Activated B cell treated with CpG ODN at 0.5 μM for 24 hours (primary cell): ENCODE measurements around the gene ODAPH. TPM values are rescaled to one million over a fixed set of nuclear protein-coding genes. Genes with fewer than 3 reads are reported as not detected.
A peak's percentile ranks its signal among the peaks of the same experiment; 100 is the strongest.
"Not testable (repeated sequence)": the region's sequence is repeated elsewhere in the genome, so short reads cannot be mapped to it uniquely, and the experiment has no call there.

Experiments used
- ATAC-seq: fragments of 200-7000 bp; cut with Tn5 transposase; one replicate; pipeline ENCODE4 v1.10.0; 2021; ENCODE audit warnings: low read depth, mild to moderate bottlenecking, moderate library complexity
- CTCF ChIA-PET: fragments of 350-600 bp; sonication (Branson Sonifier 250); formaldehyde crosslinking; loops from one replicate; lab custom pipeline; 2021; ENCODE audit warnings: antibody characterized with exemption; lab: Charles Lee
- POLR2A ChIA-PET: fragments of 350-600 bp; sonication (Branson Sonifier 250); formaldehyde crosslinking; loops from one replicate; lab custom pipeline; 2021; ENCODE audit warnings: antibody characterized with exemption; lab: Charles Lee
- DNase-seq: peaks from one replicate; pipeline ENCODE4 v3.0.0; 2022
- H3K27ac Mint-ChIP-seq: one replicate; pipeline ENCODE4 v1.8.0; 2020; ENCODE audit warnings: mixed read lengths
- H3K27me3 Mint-ChIP-seq: one replicate; pipeline ENCODE4 v1.8.0; 2021; ENCODE audit warnings: mixed read lengths
- H3K36me3 Mint-ChIP-seq: one replicate; pipeline ENCODE4 v1.8.0; 2021; ENCODE audit warnings: low read depth, mixed read lengths
- H3K4me1 Mint-ChIP-seq: one replicate; pipeline ENCODE4 v1.8.0; 2021; ENCODE audit warnings: mixed read lengths
- H3K4me3 Mint-ChIP-seq: one replicate; pipeline ENCODE4 v1.8.0; 2020; ENCODE audit warnings: mild to moderate bottlenecking, mixed read lengths
- H3K9me3 Mint-ChIP-seq: one replicate; pipeline ENCODE4 v1.8.0; 2020; ENCODE audit warnings: mixed read lengths
- intact Hi-C: fragments of 100-400 bp; cut with micrococcal nuclease; formaldehyde crosslinking; loops from one replicate; pipeline ENCODE4 v1.15.1; 2024
- total RNA-seq: library from RNA; stranded (reverse); gene quantifications from 2 replicates; pipeline ENCODE4 v1.2.3, GENCODE V29; 2022
- TF ChIP-seq, protein P1 (sequence below): fragments of 200-600 bp; IDR thresholded peaks from one replicate; pipeline ENCODE4 v1.8.0; 2022; ENCODE audit warnings: antibody characterized with exemption, mild to moderate bottlenecking

ODAPH gene
- total RNA-seq, 1 donor from 2014 or later: not detected

DNA sequence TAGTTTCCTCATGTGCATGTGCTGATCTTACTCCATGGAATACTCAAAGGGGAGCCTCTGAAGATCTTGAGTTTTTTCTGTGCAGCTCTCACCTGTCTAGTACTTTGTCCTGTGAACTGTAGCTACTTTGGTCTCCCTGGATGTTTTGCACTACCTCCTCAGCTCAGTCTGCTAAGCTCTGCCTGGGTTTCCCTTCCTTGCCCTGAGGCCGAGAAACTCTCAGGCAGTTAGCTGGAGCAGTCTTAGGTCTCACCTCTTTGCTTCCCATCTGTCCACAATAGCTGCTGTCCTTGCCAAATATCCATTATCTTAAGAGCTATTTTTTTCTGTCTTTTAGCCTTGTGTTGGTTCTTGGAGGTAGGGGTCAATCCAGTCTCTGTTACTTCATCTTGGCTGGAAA, 30.0 kb upstream of the ODAPH start:
- CTCF ChIA-PET: no interaction called here
- Mint-ChIP-seq H3K36me3 (peaks cover 75% of the 10 kb centered on the region), H3K4me1 (peaks cover 9% of the 10 kb centered on the region)

DNA sequence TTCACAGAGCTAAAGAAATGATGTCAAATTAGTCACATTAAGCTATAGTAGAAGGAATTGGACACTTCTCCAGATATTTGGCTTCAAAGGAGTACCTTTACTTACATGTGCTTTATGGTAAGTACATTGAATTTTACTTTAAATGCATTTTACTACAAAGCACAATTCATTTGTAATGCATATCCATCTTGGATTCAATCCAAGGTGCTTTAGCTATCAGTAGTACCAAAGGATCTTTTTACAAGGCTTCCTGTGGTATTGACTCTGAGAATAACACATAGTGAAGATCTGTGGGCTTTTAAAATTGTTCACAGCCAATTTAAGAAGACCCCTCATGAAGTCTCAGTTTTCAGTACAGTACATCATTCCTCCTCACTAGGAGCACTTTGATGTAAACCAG, 28.4 kb upstream of the ODAPH start:
- no peaks in the 10 kb centered on the region for H3K27me3 Mint-ChIP-seq
- intact Hi-C loops: no loop called here
- peaks cover 4% of the 10 kb centered on the region for H3K9me3 Mint-ChIP-seq
- DNase-seq: no peak
- peaks cover 81% of the 10 kb centered on the region for H3K36me3 Mint-ChIP-seq
- TF ChIP-seq, protein P1, sequence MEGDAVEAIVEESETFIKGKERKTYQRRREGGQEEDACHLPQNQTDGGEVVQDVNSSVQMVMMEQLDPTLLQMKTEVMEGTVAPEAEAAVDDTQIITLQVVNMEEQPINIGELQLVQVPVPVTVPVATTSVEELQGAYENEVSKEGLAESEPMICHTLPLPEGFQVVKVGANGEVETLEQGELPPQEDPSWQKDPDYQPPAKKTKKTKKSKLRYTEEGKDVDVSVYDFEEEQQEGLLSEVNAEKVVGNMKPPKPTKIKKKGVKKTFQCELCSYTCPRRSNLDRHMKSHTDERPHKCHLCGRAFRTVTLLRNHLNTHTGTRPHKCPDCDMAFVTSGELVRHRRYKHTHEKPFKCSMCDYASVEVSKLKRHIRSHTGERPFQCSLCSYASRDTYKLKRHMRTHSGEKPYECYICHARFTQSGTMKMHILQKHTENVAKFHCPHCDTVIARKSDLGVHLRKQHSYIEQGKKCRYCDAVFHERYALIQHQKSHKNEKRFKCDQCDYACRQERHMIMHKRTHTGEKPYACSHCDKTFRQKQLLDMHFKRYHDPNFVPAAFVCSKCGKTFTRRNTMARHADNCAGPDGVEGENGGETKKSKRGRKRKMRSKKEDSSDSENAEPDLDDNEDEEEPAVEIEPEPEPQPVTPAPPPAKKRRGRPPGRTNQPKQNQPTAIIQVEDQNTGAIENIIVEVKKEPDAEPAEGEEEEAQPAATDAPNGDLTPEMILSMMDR: no peak
- ATAC-seq: no peak
- ChIA-PET POLR2A (no interaction called here), CTCF (no interaction called here)
- H3K4me1 Mint-ChIP-seq: peaks cover 9% of the 10 kb centered on the region
- H3K27ac Mint-ChIP-seq: no peak overlapping the region
- no peak overlapping the region for H3K4me3 Mint-ChIP-seq

More for the DNA sequence above, 30.0 kb upstream of the ODAPH start:
- TF ChIP-seq, protein P1: no peak
- Mint-ChIP-seq H3K4me3 (no peak overlapping the region), H3K9me3 (no peaks in the 10 kb centered on the region), H3K27me3 (no peaks in the 10 kb centered on the region), H3K27ac (peak overlapping the region; percentile 9)
- ATAC-seq (no peak), DNase-seq (no peak)
- POLR2A ChIA-PET: interaction anchor here (0.5 kb wide), 1 partner anchor 536 kb away, joined by 5 read pairs; no protein-coding TSS in a partner anchor
- intact Hi-C loops: no loop called here

DNA sequence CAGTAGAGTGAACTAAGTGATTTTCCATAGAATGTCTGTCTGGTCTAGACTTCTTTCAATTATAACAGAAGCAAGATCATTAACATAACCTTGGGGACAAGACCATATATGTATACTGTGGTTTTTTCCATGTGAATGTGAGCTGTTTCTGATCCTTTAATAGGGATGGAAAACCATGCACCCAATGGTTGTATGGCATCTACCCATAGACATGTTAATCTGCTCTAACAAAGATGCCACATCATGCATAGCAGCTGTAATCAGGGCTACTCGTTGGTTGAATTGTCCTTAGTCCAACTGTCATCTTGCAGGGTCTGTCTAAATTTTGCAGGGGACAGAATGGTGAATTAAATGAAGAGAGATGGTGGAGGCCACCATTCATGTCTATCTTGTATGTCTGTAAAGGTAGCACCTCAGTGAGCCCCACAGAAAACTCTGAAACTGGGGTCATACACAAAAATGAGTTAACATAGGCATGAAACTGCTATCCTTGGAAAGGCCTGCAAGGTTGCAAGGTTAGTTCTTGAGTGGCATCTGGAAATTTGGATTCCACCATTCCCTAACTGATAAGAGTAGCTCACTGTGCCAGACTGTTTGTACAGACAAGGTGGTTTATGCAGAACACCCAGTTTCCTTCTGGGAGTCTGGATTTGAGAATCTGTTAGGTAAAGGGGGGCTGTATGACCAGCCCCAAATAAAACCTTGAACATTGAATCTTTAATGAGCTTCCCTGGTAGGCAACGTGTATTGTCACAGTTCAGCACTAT, 25.1 kb upstream of the ODAPH start:
- peaks cover 11% of the 10 kb centered on the region for H3K9me3 Mint-ChIP-seq
- H3K27me3 Mint-ChIP-seq: no peaks in the 10 kb centered on the region
- intact Hi-C loops: no loop called here
- ChIA-PET CTCF (no interaction called here), POLR2A (interaction anchor here (0.6 kb wide), 1 partner anchor 139 kb away, joined by 3 read pairs; no protein-coding TSS in a partner anchor)
- DNase-seq: no peak
- no peak overlapping the region for H3K4me3 Mint-ChIP-seq
- TF ChIP-seq, protein P1: no peak
- no peak overlapping the region for H3K27ac Mint-ChIP-seq
- no peak for ATAC-seq
- H3K4me1 Mint-ChIP-seq: peaks cover 3% of the 10 kb centered on the region
- H3K36me3 Mint-ChIP-seq: peaks cover 69% of the 10 kb centered on the region

DNA sequence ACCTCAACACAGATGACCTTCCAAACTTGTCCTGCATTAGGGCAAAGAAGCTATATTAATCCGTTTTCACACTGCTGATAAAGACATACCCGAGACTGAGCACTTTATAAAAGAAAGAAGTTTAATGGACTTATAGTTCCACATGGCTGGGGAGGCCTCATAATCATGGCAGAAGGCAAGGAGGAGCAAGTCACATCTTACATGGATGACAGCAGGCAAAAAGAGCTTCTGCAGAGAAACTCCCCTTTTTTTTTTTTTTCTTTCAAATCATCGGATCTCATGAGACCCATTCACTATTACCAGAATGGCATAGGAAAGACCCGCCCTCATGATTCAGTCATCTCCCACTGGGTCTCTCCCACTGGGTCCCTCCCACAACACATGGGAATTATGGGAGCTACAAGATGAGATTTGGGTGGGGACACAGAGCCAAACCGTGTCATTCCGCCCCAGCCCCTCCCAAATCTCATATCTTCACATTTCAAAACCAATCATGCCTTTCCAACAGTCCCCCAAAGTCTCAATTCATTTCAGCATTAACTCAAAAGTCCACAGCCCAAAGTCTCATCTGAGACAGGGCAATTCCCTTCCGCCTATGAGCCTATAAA, 24.2 kb upstream of the ODAPH start:
- not testable (repeated sequence) for H3K27ac Mint-ChIP-seq

DNA sequence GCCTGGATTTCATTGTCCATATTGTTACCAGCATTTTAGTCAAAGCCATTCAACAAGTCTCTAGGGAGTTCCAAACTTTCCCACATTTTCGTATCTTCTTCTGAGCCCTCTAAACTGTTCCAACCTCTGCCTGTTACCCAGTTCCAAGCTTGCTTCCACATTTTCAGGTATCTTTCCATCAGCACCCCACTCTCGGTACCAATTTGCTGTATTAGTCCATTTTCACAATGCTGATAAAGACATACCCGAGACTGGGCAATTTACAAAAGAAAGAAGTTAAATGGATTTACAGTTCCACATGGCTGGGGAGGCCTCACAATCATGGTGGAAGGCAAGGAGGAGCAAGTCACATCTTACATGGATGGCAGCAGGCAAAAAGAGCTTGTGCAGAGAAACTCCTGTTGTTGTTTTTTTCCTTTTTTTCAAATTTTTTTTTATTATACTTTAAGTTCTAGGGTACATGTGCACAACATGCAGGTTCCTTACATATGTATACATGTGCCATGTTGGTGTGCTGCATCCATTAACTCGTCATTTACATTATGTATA, 22.5 kb upstream of the ODAPH start:
- ATAC-seq, H3K27ac Mint-ChIP-seq, H3K4me3 Mint-ChIP-seq, DNase-seq, CTCF ChIA-PET, H3K27me3 Mint-ChIP-seq, POLR2A ChIA-PET, intact Hi-C loops, H3K4me1 Mint-ChIP-seq: not testable (repeated sequence)
- H3K36me3 Mint-ChIP-seq: peaks cover 48% of the 10 kb centered on the region
- peaks cover 11% of the 10 kb centered on the region for H3K9me3 Mint-ChIP-seq

More for the DNA sequence above, 24.2 kb upstream of the ODAPH start:
- H3K4me1 Mint-ChIP-seq, ATAC-seq, DNase-seq, intact Hi-C loops, H3K27me3 Mint-ChIP-seq, CTCF ChIA-PET, H3K4me3 Mint-ChIP-seq: not testable (repeated sequence)
- POLR2A ChIA-PET: interaction anchor here (0.6 kb wide), 1 partner anchor 138 kb away, joined by 3 read pairs; no protein-coding TSS in a partner anchor
- Mint-ChIP-seq H3K9me3 (peaks cover 11% of the 10 kb centered on the region), H3K36me3 (peaks cover 64% of the 10 kb centered on the region)

DNA sequence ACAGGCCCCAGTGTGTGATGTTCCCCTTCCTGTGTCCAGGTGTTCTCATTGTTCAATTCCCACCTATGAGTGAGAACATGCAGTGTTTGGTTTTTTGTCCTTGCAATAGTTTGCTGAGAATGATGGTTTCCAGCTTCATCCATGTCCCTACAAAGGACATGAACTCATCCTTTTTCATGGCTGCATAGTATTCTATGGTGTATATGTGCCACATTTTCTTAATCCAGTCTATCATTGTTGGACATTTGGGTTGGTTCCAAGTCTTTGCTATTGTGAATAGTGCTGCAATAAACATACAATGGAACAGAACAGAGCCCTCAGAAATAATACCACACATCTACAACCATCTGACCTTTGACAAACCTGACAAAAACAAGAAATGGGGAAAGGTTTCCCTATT, 21.9 kb upstream of the ODAPH start:
- H3K27me3 Mint-ChIP-seq, H3K27ac Mint-ChIP-seq, H3K4me3 Mint-ChIP-seq, CTCF ChIA-PET, ATAC-seq, DNase-seq, POLR2A ChIA-PET, H3K4me1 Mint-ChIP-seq, intact Hi-C loops: not testable (repeated sequence)
- H3K9me3 Mint-ChIP-seq: peaks cover 11% of the 10 kb centered on the region
- H3K36me3 Mint-ChIP-seq: peaks cover 50% of the 10 kb centered on the region

DNA sequence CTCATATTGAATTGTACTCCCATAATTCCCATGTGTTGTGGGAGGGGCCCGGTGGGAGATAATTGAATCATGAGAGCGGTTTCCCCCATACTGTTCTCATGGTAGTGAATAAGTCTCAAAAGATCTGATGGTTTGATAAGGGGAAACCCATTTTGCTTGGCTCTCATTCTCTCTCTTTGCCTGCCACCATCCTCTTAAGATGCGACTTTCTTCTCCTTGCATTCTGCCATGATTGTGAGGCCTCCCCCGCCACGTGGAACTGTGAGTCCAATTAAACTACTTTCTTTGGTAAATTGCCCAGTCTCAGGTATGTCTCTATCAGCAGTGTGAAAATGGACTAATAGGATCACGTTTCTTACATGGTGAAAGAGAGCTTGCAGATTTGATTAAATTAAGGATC, 18.6 kb upstream of the ODAPH start:
- H3K27me3 Mint-ChIP-seq, CTCF ChIA-PET, DNase-seq, intact Hi-C loops, POLR2A ChIA-PET, H3K27ac Mint-ChIP-seq, H3K4me3 Mint-ChIP-seq, H3K9me3 Mint-ChIP-seq, ATAC-seq, H3K4me1 Mint-ChIP-seq: not testable (repeated sequence)
- peaks cover 32% of the 10 kb centered on the region for H3K36me3 Mint-ChIP-seq
